Colonic mucosa (tissue), 4 donors: ENCODE measurements around the gene PLD1. TPM values are rescaled to one million over a fixed set of nuclear protein-coding genes. Genes with fewer than 3 reads are reported as not detected.

Experiments used
- DNase-seq: peaks from one replicate; pipeline ENCODE4 v3.0.0-alpha.2; 2020
- H3K27ac ChIP-seq: fragments of 200-600 bp; one replicate; pipeline ENCODE4 v1.8.0; 2021
- H3K27me3 ChIP-seq: fragments of 200-600 bp; one replicate; pipeline ENCODE4 v1.8.0; 2021
- H3K36me3 ChIP-seq: fragments of 200-600 bp; one replicate; pipeline ENCODE4 v1.8.0; 2021
- H3K4me1 ChIP-seq: fragments of 200-600 bp; one replicate; pipeline ENCODE4 v1.8.0; 2021; ENCODE audit warnings: mild to moderate bottlenecking
- H3K4me3 ChIP-seq: fragments of 200-600 bp; one replicate; pipeline ENCODE4 v1.8.0; 2021
- H3K9ac ChIP-seq, 2 donors: one replicate each; pipeline ENCODE4 v1.7.0; 2013; ENCODE audit warnings: control low read depth in 2 of 2, low read depth in 2 of 2, low read length in 2 of 2
- H3K9me3 ChIP-seq: fragments of 200-600 bp; one replicate; pipeline ENCODE4 v1.8.0; 2021
- intact Hi-C: fragments of 100-400 bp; cut with DNase I; formaldehyde crosslinking; loops from one replicate; pipeline ENCODE4 v1.14.1; 2022
- total RNA-seq, 2 donors: library from RNA; stranded (reverse); fragmentation: NEBNext Ultra II Directional in 1 of 2; extraction: Animal tissue kit (Norgen Biotek cat#: 25700) in 1 of 2; gene quantifications; one replicate each; pipeline ENCODE4 v1.2.1, GENCODE V29; 2021
- TF ChIP-seq, protein P1 (sequence below): fragments of 200-600 bp; IDR thresholded peaks from one replicate; pipeline ENCODE4 v1.8.0; 2022; ENCODE audit warnings: antibody characterized with exemption, mild to moderate bottlenecking
- donor health status: healthy.
- donor health status: DM: no; HTN: no; CAD: no.
- donor health status: DM: no; HTN: no; CAD: no.

Gene PLD1
- total RNA-seq, 2 donors from 2014 or later: 49.6 to 81.3 TPM

DNA sequence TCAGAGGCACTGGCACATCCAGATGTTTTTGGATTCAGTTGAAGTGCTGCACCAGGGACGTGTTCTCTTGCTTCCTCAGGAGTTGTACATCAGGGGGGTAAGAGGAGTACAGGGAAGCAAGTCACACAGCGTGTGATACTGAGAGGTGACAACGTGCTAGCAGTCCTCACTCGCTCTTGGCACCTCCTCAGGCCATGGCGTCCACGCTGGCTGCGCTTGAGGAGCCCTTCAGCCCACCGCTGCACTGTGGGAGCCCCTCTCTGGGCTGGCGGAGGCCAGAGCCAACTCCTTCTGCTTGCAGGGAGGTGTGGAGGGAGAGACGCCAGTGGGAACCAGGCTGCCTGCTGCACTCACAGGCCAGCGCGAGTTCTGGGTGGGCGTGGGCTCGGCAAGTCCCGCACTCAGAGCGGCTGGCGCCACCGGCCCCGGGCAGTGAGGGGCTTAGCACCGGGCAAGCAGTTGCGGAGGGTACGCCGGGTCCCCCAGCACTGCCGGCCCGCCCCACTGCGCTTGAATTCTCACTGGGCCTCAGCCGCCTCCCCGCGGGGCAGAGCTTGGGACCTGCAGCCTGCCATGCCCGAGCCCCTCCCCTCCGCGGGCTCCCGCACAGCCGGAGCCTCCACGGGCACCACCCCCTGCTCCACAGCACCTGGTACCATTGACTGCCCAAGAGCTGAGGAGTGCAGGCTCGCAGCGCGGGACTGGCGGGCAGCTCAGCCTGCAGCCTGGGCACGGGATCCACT lies 64.5 kb downstream of the PLD1 start:
- Histone ChIP-seq H3K4me1 (no peaks in the 10 kb centered on the region), H3K9me3 (no peaks in the 10 kb centered on the region), H3K27me3 (no peaks in the 10 kb centered on the region), H3K4me3 (no peak overlapping the region), H3K9ac (no peak overlapping the region), H3K36me3 (no peaks in the 10 kb centered on the region), H3K27ac (no peak overlapping the region)
- TF ChIP-seq, protein P1, sequence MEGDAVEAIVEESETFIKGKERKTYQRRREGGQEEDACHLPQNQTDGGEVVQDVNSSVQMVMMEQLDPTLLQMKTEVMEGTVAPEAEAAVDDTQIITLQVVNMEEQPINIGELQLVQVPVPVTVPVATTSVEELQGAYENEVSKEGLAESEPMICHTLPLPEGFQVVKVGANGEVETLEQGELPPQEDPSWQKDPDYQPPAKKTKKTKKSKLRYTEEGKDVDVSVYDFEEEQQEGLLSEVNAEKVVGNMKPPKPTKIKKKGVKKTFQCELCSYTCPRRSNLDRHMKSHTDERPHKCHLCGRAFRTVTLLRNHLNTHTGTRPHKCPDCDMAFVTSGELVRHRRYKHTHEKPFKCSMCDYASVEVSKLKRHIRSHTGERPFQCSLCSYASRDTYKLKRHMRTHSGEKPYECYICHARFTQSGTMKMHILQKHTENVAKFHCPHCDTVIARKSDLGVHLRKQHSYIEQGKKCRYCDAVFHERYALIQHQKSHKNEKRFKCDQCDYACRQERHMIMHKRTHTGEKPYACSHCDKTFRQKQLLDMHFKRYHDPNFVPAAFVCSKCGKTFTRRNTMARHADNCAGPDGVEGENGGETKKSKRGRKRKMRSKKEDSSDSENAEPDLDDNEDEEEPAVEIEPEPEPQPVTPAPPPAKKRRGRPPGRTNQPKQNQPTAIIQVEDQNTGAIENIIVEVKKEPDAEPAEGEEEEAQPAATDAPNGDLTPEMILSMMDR: no peak
- intact Hi-C loops: no loop called here
- no peak for DNase-seq

- DNase-seq: no peak
- intact Hi-C loops: no loop called here
- no peaks in the 10 kb centered on the region for H3K36me3 ChIP-seq
- H3K27ac ChIP-seq: no peak overlapping the region
- no peak overlapping the region for H3K9ac ChIP-seq
- H3K4me3 ChIP-seq: no peak overlapping the region
- H3K4me1 ChIP-seq: peaks cover 7% of the 10 kb centered on the region
- no peaks in the 10 kb centered on the region for H3K9me3 ChIP-seq
- TF ChIP-seq, protein P1: no peak
- H3K27me3 ChIP-seq: no peaks in the 10 kb centered on the region
Measured at GRCh38 chr3:171744158-171744741, 66.0 kb downstream of the PLD1 start.

DNA sequence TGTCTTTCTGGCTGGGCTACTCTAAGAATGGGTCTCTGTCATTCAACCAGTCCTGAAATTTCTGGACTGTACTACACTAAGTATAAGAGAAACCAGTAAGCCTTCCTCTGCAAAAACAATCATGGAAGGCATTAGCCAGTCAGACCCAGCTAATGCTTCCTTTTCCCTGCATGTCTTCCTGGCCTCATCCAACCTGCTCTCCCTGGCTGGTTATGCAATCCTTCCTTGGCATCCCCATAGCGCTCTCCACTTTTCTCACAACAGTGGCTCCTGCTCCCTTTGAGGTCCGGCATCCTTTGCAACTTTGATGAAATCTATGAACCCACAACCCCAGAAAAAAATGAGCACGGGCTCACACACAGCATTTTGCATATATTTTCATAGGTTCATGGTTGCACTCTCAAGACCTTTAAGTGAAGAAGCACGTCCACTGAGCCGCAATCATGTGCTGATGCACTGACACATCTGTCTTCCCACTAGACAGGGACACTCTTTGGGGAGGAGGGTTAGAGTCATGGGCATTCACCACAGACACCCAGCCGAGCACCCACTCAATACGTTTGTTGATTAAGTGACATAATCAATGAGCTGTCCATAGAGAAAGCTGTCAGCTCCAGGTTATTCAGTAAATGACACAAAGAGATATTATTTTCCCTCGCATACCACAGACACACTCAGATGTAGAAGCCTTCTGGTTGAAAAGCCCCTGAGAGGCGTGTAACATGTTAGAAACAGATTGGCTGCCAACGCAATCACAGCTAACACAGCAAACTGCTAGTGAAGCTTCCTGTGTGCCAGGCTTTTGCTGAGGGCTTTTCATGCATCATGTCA lies 66.7 kb downstream of the PLD1 start:
- H3K4me1 ChIP-seq: peaks cover 7% of the 10 kb centered on the region
- no peak overlapping the region for H3K9ac ChIP-seq

DNA sequence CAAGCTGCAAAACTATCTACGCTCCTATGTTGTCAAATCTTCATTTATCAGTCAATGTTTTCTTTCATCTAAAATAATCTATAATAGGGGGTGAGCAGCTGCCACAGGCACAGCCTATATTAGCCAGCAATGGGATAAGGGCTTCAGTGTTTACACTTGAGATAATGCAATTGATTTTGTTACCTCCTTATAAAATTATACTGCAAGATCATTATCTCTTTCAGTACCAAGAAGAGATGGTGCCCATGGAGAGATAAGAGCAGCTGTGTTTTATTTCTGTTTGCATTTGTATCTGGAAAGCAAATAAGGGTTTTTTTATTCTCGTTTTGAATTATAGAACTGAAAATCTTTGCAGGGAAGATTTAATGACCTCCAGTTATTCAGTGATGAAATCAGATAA lies 68.9 kb downstream of the PLD1 start:
- H3K27ac ChIP-seq: no peak overlapping the region
- no peak overlapping the region for H3K4me3 ChIP-seq
- DNase-seq: no peak
- H3K9me3 ChIP-seq: no peaks in the 10 kb centered on the region
- TF ChIP-seq, protein P1: no peak
- no peak overlapping the region for H3K9ac ChIP-seq
- intact Hi-C loops: no loop called here
- no peaks in the 10 kb centered on the region for H3K27me3 ChIP-seq
- H3K4me1 ChIP-seq: peaks cover 7% of the 10 kb centered on the region
- H3K36me3 ChIP-seq: no peaks in the 10 kb centered on the region

More for the DNA sequence above, 66.7 kb downstream of the PLD1 start:
- Histone ChIP-seq H3K27ac (no peak overlapping the region), H3K36me3 (no peaks in the 10 kb centered on the region), H3K4me3 (no peak overlapping the region), H3K27me3 (no peaks in the 10 kb centered on the region), H3K9me3 (no peaks in the 10 kb centered on the region)
- no peak for DNase-seq
- intact Hi-C loops: no loop called here
- TF ChIP-seq, protein P1: no peak

- no peaks in the 10 kb centered on the region for H3K9me3 ChIP-seq
- intact Hi-C loops: no loop called here
- H3K27ac ChIP-seq: no peak overlapping the region
- TF ChIP-seq, protein P1: no peak
- H3K4me3 ChIP-seq: no peak overlapping the region
- no peak overlapping the region for H3K9ac ChIP-seq
- no peaks in the 10 kb centered on the region for H3K36me3 ChIP-seq
- DNase-seq: no peak
- H3K4me1 ChIP-seq: peaks cover 7% of the 10 kb centered on the region
- no peaks in the 10 kb centered on the region for H3K27me3 ChIP-seq
Measured at GRCh38 chr3:171736556-171736955, 73.7 kb downstream of the PLD1 start.
